Measurements from ENCODE around the gene MCU.
"Not testable (repeated sequence)": the region's sequence is repeated elsewhere in the genome, so short reads cannot be mapped to it uniquely, and the experiment has no call there.

Gene MCU

DNA sequence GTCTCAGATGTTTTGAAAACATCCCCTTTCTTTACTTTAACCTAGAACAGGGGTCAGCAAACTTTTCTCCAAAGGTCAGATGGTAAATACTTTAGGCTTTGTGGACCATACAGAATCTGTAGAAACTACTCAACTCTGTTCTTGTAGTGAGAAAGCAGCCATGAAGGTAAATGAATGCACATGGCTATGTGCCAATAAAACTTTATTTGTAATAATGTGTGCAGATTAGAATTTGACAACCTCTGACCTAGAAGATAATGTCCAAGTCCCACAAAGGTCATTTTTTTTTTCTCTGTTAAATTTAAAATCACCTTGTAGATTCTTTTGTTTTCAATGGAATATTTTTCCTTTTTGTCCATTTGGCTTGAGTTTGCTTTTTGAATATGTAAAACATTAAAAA is 218.8 kb downstream of the MCU start:
- no peak for DNase-seq

DNA sequence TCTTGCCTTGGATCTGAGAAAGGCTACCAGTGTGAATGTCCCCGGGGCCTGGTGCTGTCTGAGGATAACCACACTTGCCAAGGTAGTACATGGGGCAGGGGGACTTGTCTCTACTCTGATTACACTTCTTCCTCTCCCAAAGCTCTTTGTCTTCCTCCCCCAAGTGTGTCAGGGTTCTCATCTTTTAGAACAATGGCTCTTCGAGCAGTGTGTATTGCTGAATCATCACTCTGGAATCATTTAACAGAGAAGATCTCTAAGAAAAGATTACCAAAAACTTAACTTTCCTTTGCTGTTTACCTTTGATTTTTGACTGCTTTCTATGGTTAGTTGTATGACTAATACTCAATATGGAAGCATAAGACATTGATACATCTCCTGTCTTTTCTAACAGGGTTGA is 219.8 kb downstream of the MCU start:
- DNase-seq = no peak

DNA sequence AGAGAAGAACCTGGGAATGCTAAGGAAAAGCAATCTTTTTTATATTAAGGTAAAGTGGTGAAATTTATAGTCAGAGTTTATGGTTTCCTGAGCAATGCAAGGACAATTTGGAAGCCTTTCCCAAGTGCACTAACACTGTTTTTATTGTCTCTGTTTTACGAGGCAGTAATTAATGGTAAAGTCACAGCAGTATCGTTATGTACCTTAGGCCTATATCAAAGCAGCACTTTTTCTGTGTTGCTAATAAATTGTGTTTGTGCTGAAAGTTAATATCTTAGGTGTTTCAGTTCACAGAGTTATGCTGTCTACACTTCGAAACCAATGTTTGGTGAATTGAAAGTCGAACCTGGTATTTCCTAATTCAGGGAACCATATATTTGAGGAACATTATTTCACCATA is 220.8 kb downstream of the MCU start:
- no peak for DNase-seq

DNA sequence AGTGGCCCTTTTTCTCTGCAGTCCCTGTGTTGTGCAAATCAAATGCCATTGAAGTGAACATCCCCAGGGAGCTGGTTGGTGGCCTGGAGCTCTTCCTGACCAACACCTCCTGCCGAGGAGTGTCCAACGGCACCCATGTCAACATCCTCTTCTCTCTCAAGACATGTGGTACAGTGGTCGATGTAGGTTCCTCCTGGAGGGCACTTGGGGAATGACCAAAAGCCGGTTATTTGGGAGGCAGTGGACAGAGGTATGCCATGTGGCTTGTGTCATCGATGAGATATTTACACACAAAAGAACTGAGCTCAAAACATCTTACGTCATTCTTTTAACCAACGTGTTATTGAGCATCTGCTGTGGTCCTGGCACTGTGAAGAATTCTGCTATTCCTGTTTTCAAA is 221.3 kb downstream of the MCU start:
- DNase-seq = no peak

DNA sequence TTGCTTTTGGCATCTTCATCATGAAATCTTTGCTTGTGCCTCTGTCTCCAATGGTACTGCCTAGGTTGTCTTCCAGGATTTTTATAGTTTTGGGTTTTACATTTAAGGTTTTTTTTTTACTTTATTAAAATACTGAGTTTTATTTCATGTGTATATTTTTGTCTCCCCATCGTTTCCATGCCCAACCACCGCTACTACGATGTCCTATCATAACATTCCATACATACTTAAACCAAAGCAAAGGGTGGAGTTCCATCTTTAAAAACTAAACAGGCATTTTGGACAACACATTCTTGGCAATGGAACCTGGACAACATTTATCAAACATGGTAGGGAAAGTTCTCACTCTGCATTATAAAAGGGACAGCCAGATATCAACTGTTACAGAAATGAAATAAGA is 225.3 kb downstream of the MCU start:
- not testable (repeated sequence) for DNase-seq

DNA sequence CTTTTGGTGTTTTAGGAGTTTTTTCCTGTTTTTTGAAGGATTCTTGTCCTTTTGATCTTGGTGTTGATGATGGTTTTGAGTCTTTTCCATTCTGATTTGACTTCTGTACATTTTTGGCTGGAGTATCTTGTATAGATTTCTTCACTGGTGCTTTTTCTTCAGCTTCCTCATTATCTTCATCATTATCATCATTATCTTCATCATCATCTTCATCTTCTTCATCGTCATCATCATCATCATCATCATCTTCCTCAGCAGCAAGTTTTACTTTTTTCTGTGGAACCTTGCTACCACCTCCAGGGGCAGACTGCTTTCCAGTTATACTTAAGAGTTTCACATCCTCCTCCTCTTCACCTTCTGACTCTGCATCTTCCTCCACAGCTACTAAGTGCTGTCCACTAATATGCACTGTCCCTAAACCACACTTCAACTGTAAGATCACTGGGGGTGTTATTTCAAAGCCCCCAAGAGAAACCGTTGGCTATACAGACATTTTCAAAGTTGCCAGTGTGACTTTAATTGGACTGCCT is 225.9 kb downstream of the MCU start:
- DNase-seq = not testable (repeated sequence)

DNA sequence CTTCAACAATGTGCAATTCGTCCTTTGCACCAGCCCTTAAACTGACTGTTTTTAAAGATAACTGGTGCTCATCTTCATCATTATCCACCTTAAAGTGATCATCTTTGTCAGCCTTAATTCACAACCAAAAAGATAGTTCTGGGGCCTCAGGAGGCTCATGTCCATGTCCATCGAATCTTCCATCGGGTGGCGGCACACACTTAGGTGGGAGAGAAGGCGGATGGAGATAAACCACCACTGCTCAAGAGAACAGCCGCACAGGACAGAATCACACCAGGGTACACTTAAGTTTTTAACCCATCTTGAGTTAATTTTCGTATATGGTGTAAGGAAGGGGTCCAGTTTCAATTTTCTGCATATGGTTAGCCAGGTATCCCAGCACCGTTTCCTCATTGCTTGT is 226.4 kb downstream of the MCU start:
- DNase-seq = no peak

DNA sequence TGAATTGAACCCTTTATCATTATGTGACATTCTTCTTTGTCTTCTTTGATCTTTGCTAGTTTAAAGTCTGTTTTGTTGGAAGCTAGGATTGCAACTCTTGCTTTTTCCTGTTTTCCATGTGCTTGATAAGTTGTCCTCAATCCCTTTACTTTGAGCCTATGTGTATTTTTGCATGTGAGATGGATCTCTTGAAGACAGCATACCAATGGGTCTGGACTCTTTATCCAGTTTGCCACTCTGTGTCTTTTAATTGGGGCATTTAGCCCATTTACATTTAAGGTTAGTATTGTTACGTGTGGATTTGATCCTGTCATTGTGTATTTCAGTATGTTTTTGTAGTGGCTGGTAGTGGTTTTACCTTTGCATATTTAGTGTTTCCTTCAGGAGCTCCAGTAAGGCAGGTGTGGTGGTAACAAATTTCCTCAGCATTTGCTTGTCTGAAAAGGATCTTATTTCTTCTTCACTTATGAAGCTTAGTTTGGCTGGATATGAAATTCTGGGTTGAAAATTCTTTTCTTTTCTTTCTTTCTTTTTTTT is 229.3 kb downstream of the MCU start:
- not testable (repeated sequence) for DNase-seq

DNA sequence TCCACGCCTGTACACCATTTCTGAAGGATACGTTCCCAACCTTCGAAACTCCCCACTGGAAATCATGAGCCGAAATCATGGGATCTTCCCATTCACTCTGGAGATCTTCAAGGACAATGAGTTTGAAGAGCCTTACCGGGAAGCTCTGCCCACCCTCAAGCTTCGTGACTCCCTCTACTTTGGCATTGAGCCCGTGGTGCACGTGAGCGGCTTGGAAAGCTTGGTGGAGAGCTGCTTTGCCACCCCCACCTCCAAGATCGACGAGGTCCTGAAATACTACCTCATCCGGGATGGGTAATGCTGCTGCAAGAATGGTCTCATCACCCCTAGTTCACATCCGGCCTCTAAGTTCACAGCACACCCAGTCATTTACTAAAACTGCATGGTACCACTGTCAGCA is 232.4 kb downstream of the MCU start:
- DNase-seq = no peak

DNA sequence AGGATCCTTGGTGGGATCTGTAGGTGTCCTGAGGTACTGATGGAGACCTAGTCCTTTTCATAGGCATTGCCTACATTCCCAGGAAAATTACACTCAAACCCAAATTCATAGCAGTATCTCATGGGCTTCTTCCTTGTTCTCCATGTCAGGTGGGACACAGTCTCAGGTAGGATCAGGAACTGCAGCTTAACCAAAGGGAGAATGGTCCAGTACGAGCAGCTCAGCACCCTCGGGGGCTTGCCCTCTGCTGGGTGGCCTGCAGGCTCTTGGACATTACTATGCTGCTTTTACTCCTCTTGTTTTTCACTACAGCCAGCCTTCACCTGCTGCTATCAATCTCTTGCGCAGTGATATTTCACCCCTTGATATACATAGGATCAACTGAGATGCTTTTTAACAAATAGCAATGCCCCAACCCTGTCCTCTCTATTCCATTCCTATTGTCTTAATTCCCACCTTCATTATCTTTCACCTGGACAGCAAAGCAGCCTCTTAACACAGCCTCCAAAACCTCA is 234.1 kb downstream of the MCU start:
- DNase-seq = no peak

DNA sequence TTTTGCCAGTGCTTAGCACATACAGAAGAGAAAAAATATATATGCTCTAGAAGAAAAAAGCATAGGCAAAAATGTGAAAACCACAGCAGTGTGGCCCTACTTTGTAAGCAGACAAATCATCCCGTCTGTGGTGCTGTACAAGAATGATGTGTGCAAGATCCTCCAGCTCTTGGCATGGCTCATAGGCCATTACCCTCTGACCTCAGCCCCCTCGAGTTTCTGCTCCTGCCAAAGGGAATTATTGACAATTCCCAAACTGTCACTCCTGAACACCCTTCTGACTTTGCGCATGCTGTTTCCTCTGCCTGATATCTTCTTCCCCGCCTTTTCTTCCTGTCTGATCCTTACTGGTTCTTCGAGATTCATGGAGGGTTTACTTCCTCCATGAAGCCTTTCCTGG is 235.5 kb downstream of the MCU start:
- no peak for DNase-seq

DNA sequence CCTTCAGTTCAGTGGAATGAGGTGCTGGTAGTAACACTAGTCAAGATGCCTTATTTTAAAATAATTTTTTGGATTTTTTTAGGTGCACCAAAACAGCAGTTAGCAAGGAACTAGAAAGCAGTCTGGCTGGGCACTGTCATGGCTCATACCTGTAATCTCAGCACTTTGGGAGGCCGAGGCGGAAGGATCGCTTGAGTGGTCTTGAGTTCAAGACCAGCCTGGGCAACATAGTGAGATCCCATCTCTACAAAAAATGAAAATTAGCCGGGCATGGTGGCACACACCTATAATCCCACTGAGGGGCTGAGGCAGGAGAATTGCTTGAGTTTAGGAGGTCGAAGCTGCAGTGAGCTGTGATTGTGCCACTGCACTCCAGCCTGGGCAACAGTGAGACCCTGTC is 236.9 kb downstream of the MCU start:
- DNase-seq = no peak

DNA sequence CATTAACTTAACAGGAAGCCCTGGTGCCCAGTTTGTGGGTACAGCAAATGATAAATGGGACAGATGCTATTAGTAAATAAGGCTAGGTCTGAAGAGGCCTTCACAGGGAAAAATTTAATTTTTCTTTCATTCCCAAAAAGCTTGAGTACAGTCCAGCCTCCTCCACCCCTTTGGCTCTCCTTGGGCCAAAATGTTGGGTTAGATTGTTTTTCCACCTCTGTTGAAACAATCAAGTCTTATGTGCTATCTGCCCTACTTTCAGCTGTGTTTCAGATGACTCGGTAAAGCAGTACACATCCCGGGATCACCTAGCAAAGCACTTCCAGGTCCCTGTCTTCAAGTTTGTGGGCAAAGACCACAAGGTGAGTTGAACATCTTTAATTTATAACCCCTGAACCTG is 238.3 kb downstream of the MCU start:
- DNase-seq = no peak

DNA sequence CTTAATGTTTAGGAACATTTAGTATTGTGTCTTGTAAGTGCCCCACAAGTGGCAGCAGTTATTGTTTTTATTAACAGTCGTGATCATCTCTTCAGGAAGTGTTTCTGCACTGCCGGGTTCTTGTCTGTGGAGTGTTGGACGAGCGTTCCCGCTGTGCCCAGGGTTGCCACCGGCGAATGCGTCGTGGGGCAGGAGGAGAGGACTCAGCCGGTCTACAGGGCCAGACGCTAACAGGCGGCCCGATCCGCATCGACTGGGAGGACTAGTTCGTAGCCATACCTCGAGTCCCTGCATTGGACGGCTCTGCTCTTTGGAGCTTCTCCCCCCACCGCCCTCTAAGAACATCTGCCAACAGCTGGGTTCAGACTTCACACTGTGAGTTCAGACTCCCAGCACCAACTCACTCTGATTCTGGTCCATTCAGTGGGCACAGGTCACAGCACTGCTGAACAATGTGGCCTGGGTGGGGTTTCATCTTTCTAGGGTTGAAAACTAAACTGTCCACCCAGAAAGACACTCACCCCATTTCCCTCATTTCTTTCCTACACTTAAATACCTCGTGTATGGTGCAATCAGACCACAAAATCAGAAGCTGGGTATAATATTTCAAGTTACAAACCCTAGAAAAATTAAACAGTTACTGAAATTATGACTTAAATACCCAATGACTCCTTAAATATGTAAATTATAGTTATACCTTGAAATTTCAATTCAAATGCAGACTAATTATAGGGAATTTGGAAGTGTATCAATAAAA is 240.5 kb downstream of the MCU start:
- no peak for DNase-seq

DNA sequence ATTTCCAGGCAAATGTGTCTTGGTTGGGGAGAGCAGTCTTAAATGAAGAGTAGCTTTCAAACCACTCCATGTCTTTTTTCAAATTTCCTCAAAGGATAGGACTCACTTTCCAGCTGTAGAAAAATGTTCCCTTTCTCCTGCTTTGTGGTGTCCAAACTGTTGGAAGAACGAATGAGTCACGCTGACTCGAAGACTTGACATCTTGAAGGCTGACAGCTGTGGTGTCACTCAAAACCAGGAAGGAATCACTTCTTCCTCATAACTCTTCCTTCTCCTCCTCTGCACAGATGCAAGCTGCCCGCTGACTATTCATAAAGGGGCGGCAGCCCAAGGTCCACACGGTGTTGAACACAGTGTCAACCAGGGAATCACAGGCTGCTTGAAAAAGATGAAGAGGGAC is 243.4 kb downstream of the MCU start:
- DNase-seq = no peak
